Thyroid gland (tissue), 4 donors: ENCODE measurements around the gene ADAMTSL4. TPM values are rescaled to one million over a fixed set of nuclear protein-coding genes. Genes with fewer than 3 reads are reported as not detected.

Source experiments
- DNase-seq, 2 donors: peaks; one replicate each; pipeline ENCODE4 v3.0.0-alpha.2; 2019
- H3K27ac ChIP-seq, 3 donors: fragments of 200-600 bp; sonication (generic); 1 replicate in 2 of 3; 2 replicates in 1 of 3; pipeline ENCODE4 v1.5.1; 2016 to 2019; ENCODE audit warnings: mild to moderate bottlenecking in 1 of 3, moderate library complexity in 1 of 3
- H3K27me3 ChIP-seq: fragments of 200-600 bp; sonication (generic); one replicate; pipeline ENCODE4 v1.5.1; 2019
- H3K36me3 ChIP-seq, 2 donors: fragments of 200-600 bp; sonication (generic); one replicate each; pipeline ENCODE4 v1.5.1; 2016 to 2019
- H3K4me1 ChIP-seq, 2 donors: fragments of 200-600 bp; sonication (generic); one replicate each; pipeline ENCODE4 v1.5.1; 2017 to 2019
- H3K4me3 ChIP-seq, 3 donors: fragments of 200-600 bp; sonication (generic); replicated peaks in 1 of 3; 1 replicate in 2 of 3; 2 replicates in 1 of 3; pipeline ENCODE4 v1.5.1; 2016; ENCODE audit warnings: mild to moderate bottlenecking in 1 of 3
- H3K9me3 ChIP-seq: fragments of 200-600 bp; sonication (generic); one replicate; pipeline ENCODE4 v1.5.1; 2017
- POLR2A ChIP-seq, 2 donors: fragments of 450-650 bp; IDR thresholded peaks; one replicate each; pipeline ENCODE4 v1.6.1; 2017; ENCODE audit warnings: antibody characterized with exemption in 2 of 2, mild to moderate bottlenecking in 2 of 2, moderate library complexity in 1 of 2
- WGBS, 2 donors: methylation state at CpG; one replicate each; pipeline ENCODE4 v1.1.5; 2017; 5-methylcytosine and 5-hydroxymethylcytosine counted together
- intact Hi-C: fragments of 100-400 bp; cut with DNase I; formaldehyde crosslinking; loops from one replicate; pipeline ENCODE4 v1.15.1; 2023
- total RNA-seq, 4 donors: library from RNA; depleted of rRNA; stranded (reverse); fragments of >200 nt; gene quantifications; one replicate each; pipeline ENCODE4 v1.2.3, GENCODE V29; 2016
- TF ChIP-seq, protein P1 (sequence below), 6 experiments: fragments of 200-600 bp in 3 of 6; fragments of 450-650 bp in 3 of 6; sonication (generic) in 3 of 6; IDR thresholded peaks; one replicate each; pipeline ENCODE4 v1.5.1; 2016 to 2019; ENCODE audit warnings: antibody characterized with exemption in 6 of 6, mild to moderate bottlenecking in 2 of 6, inconsistent platforms in 1 of 6, moderate library complexity in 1 of 6

ADAMTSL4 gene
- total RNA-seq, 4 donors from 2014 or later: 2.1 to 15.7 (median 6.9) TPM

DNA sequence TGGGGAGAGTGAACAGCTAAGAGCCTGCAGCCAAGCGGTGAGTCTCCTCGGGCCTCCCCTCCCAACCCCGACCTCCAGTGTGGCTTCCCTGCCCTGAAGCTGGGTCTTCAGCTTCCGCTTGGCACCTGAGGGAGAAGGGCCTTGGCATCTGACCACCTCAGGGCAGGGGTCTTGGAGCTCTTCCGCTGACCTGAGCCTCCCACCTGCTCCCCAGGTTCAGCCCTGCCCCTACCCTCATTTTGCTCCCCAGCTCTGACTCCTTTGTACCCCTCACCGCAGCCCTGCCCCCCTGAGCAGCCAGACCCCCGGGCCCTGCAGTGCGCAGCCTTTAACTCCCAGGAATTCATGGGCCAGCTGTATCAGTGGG lies 4.9 kb downstream of the ADAMTSL4 start:
- Histone ChIP-seq H3K9me3 (no peaks in the 10 kb centered on the region), H3K4me3 (no peak overlapping the region), H3K27ac (no peak overlapping the region), H3K36me3 (no peaks in the 10 kb centered on the region), H3K4me1 (peaks cover 6 to 42% of the 10 kb centered on the region in 2 donors), H3K27me3 (no peaks in the 10 kb centered on the region)
- intact Hi-C loops: loop anchor here (10.0 kb wide), 1 partner anchor 441 kb away; no protein-coding TSS in a partner anchor
- DNase-seq: no peak
- TF ChIP-seq, protein P1, sequence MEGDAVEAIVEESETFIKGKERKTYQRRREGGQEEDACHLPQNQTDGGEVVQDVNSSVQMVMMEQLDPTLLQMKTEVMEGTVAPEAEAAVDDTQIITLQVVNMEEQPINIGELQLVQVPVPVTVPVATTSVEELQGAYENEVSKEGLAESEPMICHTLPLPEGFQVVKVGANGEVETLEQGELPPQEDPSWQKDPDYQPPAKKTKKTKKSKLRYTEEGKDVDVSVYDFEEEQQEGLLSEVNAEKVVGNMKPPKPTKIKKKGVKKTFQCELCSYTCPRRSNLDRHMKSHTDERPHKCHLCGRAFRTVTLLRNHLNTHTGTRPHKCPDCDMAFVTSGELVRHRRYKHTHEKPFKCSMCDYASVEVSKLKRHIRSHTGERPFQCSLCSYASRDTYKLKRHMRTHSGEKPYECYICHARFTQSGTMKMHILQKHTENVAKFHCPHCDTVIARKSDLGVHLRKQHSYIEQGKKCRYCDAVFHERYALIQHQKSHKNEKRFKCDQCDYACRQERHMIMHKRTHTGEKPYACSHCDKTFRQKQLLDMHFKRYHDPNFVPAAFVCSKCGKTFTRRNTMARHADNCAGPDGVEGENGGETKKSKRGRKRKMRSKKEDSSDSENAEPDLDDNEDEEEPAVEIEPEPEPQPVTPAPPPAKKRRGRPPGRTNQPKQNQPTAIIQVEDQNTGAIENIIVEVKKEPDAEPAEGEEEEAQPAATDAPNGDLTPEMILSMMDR (IDR thresholded peaks at IDR 0.05): no peak
- no peak for TF ChIP-seq POLR2A (IDR thresholded peaks at IDR 0.05)
- 87 to 93% methylated on average over 8 of the region's 8 CpGs for WGBS, 2 donors

DNA sequence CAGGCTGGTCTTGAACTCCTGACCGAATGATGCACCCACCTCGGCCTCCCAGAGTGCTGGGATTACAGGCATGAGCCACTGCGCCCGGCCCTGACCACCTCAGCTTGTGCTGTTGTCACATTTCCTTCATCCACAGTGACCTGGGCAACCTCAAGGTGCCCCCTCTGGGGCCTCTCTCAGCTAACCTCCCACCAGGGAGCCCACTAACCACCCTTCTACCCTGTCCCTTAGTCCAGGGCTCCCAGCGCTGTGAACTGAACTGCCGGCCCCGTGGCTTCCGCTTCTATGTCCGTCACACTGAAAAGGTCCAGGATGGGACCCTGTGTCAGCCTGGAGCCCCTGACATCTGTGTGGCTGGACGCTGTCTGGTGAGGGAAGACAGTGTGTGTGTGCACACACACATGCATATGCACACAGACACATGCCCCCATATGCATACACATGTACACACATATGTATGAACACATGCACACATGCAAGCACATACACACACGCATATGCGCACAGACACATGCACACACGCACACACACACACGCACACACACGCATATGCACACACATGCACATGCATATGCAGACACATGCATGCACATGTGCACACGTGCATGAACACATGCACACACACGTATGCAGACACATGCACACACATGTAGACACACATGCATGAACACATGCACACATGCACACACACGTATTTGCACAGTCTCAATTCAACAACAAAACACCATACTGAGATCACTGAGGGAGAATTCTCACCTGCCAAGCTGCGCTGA lies 6.2 kb downstream of the ADAMTSL4 start:
- no peaks in the 10 kb centered on the region for H3K36me3 ChIP-seq
- H3K4me3 ChIP-seq: no peak overlapping the region
- H3K4me1 ChIP-seq: peaks cover 9 to 44% of the 10 kb centered on the region in 2 donors
- TF ChIP-seq, protein P1 (IDR thresholded peaks at IDR 0.05): no peak
- TF ChIP-seq POLR2A (IDR thresholded peaks at IDR 0.05): no peak
- no peaks in the 10 kb centered on the region for H3K9me3 ChIP-seq
- no peaks in the 10 kb centered on the region for H3K27me3 ChIP-seq
- no peak for DNase-seq
- no peak overlapping the region for H3K27ac ChIP-seq
- WGBS, 2 donors: 89 to 92% methylated on average over 18 to 19 of the region's 19 CpGs
- intact Hi-C loops: loop anchor here (5.0 to 10.0 kb wide), 2 partner anchors 67 to 439 kb away; no protein-coding TSS in a partner anchor

DNA sequence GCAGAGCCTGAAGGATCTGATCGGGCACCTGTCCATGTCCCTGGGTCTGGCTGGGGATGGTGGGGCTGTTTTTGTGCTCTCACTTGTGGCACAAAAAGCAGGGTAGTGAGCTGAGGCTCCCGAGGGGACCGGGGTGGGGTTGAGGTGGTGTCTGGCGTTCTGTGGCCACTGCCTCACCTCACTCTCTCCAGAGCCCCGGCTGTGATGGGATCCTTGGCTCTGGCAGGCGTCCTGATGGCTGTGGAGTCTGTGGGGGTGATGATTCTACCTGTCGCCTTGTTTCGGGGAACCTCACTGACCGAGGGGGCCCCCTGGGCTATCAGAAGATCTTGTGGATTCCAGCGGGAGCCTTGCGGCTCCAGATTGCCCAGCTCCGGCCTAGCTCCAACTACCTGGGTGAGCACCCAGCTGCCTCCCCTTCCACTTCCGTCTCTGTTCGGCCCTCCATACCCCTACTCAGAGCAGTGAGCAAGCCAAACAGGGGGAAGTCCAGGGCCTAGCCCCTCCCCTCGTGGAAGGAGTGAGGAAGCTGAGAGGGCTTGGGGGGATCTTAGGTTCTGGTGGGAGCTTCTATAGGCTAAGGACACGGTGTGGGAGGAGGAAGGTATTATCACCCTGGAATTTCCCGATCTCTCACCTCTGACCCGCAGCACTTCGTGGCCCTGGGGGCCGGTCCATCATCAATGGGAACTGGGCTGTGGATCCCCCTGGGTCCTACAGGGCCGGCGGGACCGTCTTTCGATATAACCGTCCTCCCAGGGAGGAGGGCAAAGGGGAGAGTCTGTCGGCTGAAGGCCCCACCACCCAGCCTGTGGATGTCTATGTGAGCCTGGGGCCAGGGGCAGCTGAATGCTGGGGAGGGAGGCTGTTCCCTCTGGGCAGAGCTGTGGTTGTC lies 7.0 kb downstream of the ADAMTSL4 start:
- intact Hi-C loops: loop anchor here (5.0 to 10.0 kb wide), 2 partner anchors 66 to 439 kb away; no protein-coding TSS in a partner anchor
- H3K27ac ChIP-seq: no peak overlapping the region
- no peak overlapping the region for H3K4me3 ChIP-seq
- 80 to 81% methylated on average over 19 to 23 of the region's 26 CpGs for WGBS, 2 donors
- H3K27me3 ChIP-seq: no peaks in the 10 kb centered on the region
- no peak for DNase-seq
- TF ChIP-seq POLR2A (IDR thresholded peaks at IDR 0.05): no peak
- TF ChIP-seq, protein P1 (IDR thresholded peaks at IDR 0.05): no peak
- no peaks in the 10 kb centered on the region for H3K9me3 ChIP-seq
- H3K36me3 ChIP-seq: no peaks in the 10 kb centered on the region
- peaks cover 13 to 42% of the 10 kb centered on the region in 2 donors for H3K4me1 ChIP-seq

DNA sequence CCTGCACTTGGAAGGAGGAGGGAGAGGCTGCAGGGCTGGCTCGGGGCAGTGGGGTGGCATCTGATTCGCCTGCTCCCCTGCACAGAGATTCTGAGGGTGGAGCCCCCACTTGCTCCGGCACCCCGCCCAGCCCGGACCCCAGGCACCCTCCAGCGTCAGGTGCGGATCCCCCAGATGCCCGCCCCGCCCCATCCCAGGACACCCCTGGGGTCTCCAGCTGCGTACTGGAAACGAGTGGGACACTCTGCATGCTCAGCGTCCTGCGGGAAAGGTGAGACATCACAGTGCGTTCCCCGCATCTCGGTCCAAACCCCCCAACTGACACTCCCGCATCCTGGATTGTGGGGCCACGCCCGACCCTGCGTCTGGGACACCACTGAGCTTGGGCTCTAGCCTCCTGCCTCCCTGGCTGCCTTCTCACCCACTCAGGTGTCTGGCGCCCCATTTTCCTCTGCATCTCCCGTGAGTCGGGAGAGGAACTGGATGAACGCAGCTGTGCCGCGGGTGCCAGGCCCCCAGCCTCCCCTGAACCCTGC lies 7.9 kb downstream of the ADAMTSL4 start:
- Histone ChIP-seq H3K27me3 (no peaks in the 10 kb centered on the region), H3K27ac (no peak overlapping the region), H3K36me3 (no peaks in the 10 kb centered on the region), H3K4me1 (peaks cover 18 to 35% of the 10 kb centered on the region in 2 donors), H3K4me3 (no peak overlapping the region), H3K9me3 (no peaks in the 10 kb centered on the region)
- TF ChIP-seq POLR2A (IDR thresholded peaks at IDR 0.05): no peak
- TF ChIP-seq, protein P1 (IDR thresholded peaks at IDR 0.05): no peak
- intact Hi-C loops: loop anchor here (5.0 to 10.0 kb wide), 2 partner anchors 65 to 438 kb away; no protein-coding TSS in a partner anchor
- DNase-seq: no peak
- WGBS, 2 donors: 90 to 92% methylated on average over 11 to 21 of the region's 26 CpGs
